Heart left ventricle (tissue), 16 donors: ENCODE measurements around the gene FUT3. TPM values are rescaled to one million over a fixed set of nuclear protein-coding genes. Genes with fewer than 3 reads are reported as not detected.
"Not testable (repeated sequence)": the region's sequence is repeated elsewhere in the genome, so short reads cannot be mapped to it uniquely, and the experiment has no call there.

Experiments used
- ATAC-seq, 4 donors: fragments of 200-7000 bp; cut with Tn5 transposase; one replicate each; pipeline ENCODE4 v1.9.1; 2020 to 2022; ENCODE audit warnings: moderate library complexity in 4 of 4, mild to moderate bottlenecking in 3 of 4, moderate number of reproducible peaks in 1 of 4
- DNase-seq, 5 donors: peaks; one replicate each; pipeline ENCODE4 v3.0.0-alpha.2; 2020
- H3K27ac ChIP-seq, 12 donors: fragments of 200-600 bp; sonication (generic) in 4 of 12; one replicate each; pipeline versions ENCODE4 v1.5.0 to v1.8.0; 2016 to 2022; ENCODE audit warnings: mild to moderate bottlenecking in 2 of 12
- H3K27me3 ChIP-seq, 9 donors: fragments of 200-600 bp; sonication (generic) in 2 of 9; one replicate each; pipeline versions ENCODE4 v1.5.1 to v1.8.0; 2016 to 2022; ENCODE audit warnings: mild to moderate bottlenecking in 3 of 9
- H3K36me3 ChIP-seq, 9 donors: fragments of 200-600 bp; sonication (generic) in 2 of 9; one replicate each; pipeline versions ENCODE4 v1.5.0 to v1.8.0; 2018 to 2022; ENCODE audit warnings: mild to moderate bottlenecking in 2 of 9
- H3K4me1 ChIP-seq, 12 donors: fragments of 200-600 bp; sonication (generic) in 4 of 12; one replicate each; pipeline versions ENCODE4 v1.5.0 to v1.8.0; 2016 to 2022; ENCODE audit warnings: mild to moderate bottlenecking in 3 of 12
- H3K4me3 ChIP-seq, 12 donors: fragments of 200-600 bp; sonication (generic) in 4 of 12; one replicate each; pipeline versions ENCODE4 v1.5.0 to v1.8.0; 2017 to 2022; ENCODE audit warnings: mild to moderate bottlenecking in 9 of 12, moderate library complexity in 4 of 12
- H3K9me3 ChIP-seq, 12 donors: fragments of 200-600 bp; sonication (generic) in 4 of 12; one replicate each; pipeline versions ENCODE4 v1.5.0 to v1.8.0; 2016 to 2022; ENCODE audit warnings: mild to moderate bottlenecking in 1 of 12
- CTCF ChIP-seq, 12 donors: fragments of 200-600 bp; sonication (generic) in 4 of 12; IDR thresholded peaks; one replicate each; pipeline versions ENCODE4 v1.5.0 to v1.8.0; 2018 to 2022; ENCODE audit warnings: antibody characterized with exemption in 12 of 12, mild to moderate bottlenecking in 5 of 12
- POLR2A ChIP-seq, 2 donors: fragments of 450-650 bp; IDR thresholded peaks; one replicate each; pipeline ENCODE4 v1.6.1; 2017; ENCODE audit warnings: antibody characterized with exemption in 2 of 2, mild to moderate bottlenecking in 2 of 2, moderate library complexity in 2 of 2
- WGBS, 4 donors: extraction: QIAGEN DNeasy Blood & Tissue Kit in 2 of 4; methylation state at CpG; one replicate each; pipeline versions ENCODE4 v1.1.5 to v1.1.7; 2013 to 2018; 5-methylcytosine and 5-hydroxymethylcytosine counted together
- intact Hi-C, 10 donors: fragments of 100-400 bp; cut with DNase I; formaldehyde crosslinking; loops; one replicate each; pipeline versions ENCODE4 v1.11.1 to v1.14.2; 2022
- polyA plus RNA-seq, 2 donors: library from polyadenylated mRNA; stranded (reverse); fragments of 200-250 nt; gene quantifications; one replicate each; pipeline ENCODE4 v1.2.3, GENCODE V29; 2013
- total RNA-seq, 9 donors: library from RNA; depleted of rRNA in 2 of 9; stranded (reverse); fragments of >200 nt in 2 of 9; fragmentation: NEBNext Ultra II Directional in 3 of 9; extraction: Animal tissue kit (Norgen Biotek cat#: 25700) in 3 of 9; gene quantifications; one replicate each; pipeline versions ENCODE4 v1.1.0 to v1.2.4, GENCODE V29; 2016 to 2023
- donor health status: ischemic (EF 13 %, LVEDD 7.1; RV severe dilation, severe dysfunction).
- donor health status: healthy with polysubstance abuse.
- donor health status: DM: no; HTN: yes; CAD: no.
- donor health status: DM: no; HTN: no; CAD: no.
- donor health status: ischemic (EF 25% LVEDD 6.9; RV normal size, moderate dysfunction).
- donor health status: ischemic (EF 25% LVEDD 5.7; RV mildly dilated, moderate dysfunction).
- donor health status: healthy.
- donor health status: DM: yes; HTN: yes; CAD: no.
- donor health status: ischemic (EF 35%, LVEDD 5.7; RV mildly dilated, moderate dysfunction).
- donor health status: nonischemic (EF 11% LVEDD 7.7; RV severe dilation, severe dysfunction).
- donor health status: DM: yes; HTN: yes; CAD: no.
- donor health status: PGD.
- donor health status: ischemic (EF 29% LVEDD 5.4; RV normal size, mild dysfunction).
- donor health status: nonischemic (EF 23%, LVEDD 6.1; RV moderate dilation, normal function).

FUT3 gene
- total and polyA plus RNA-seq, 11 donors, result 0.07 TPM; not detected in 10

DNA sequence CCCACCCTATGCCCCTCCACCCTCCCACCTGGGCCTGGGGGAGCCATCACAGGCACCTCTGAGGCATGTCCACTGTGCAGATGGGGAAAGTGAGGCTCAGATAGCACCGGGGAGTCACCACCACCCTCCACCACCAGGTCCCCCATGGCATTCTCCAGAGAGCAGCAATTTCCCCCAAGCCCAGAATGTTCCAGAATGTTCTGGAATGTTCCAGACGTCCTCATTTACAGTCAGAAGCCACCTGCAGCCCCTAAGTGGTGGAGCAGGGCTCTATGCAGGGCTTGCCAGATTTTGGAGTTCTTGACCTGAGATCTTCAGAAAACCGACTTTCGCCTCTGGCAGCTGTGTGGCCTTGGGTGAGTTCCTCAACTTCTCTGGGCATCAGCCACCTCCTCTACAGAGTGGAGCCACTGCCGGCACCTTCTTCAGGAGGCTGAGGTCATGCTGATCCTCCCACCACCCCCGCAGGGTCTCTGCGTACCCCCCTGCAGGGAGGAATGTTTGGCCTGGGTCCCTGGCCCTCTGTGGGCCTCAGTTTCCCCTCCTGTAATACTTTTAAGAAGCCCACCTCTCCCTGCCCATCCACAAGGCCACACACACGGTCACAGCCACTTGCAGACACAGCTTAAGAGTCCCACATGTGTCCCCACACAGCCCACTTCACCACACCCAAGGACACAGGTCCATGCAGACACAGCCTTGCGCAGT is 12.9 kb upstream of the FUT3 start:
- intact Hi-C loops, result no loop called here
- no peaks in the 10 kb centered on the region for H3K27me3 ChIP-seq
- 73 to 87% (median 83%) methylated on average over 6 to 9 of the region's 9 CpGs for WGBS, 4 donors
- H3K9me3 ChIP-seq, result no peaks in the 10 kb centered on the region
- TF ChIP-seq POLR2A (IDR thresholded peaks at IDR 0.05) (no peak), CTCF (IDR thresholded peaks at IDR 0.05) (no peak)
- no peaks in the 10 kb centered on the region for H3K4me1 ChIP-seq
- DNase-seq, result no peak
- H3K27ac ChIP-seq, result no peak overlapping the region
- no peaks in the 10 kb centered on the region for H3K36me3 ChIP-seq
- H3K4me3 ChIP-seq, result no peak overlapping the region
- no peak for ATAC-seq

GRCh38 chr19:5863030-5863665 is 11.9 kb upstream of the FUT3 start:
- ATAC-seq (no peak), DNase-seq (no peak)
- H3K36me3 ChIP-seq, result no peaks in the 10 kb centered on the region
- no peak overlapping the region for H3K27ac ChIP-seq
- intact Hi-C loops, result no loop called here
- 63 to 87% (median 73%) methylated on average over 9 to 11 of the region's 11 CpGs for WGBS, 4 donors
- no peaks in the 10 kb centered on the region for H3K27me3 ChIP-seq
- H3K9me3 ChIP-seq, result no peaks in the 10 kb centered on the region
- no peak for TF ChIP-seq POLR2A (IDR thresholded peaks at IDR 0.05)
- no peak for TF ChIP-seq CTCF (IDR thresholded peaks at IDR 0.05)
- H3K4me3 ChIP-seq, result no peak overlapping the region
- H3K4me1 ChIP-seq, result no peaks in the 10 kb centered on the region

GRCh38 chr19:5857203-5858081 is 6.2 kb upstream of the FUT3 start:
- DNase-seq, result no peak
- Histone ChIP-seq H3K4me3 (no peak overlapping the region), H3K9me3 (no peaks in the 10 kb centered on the region), H3K27ac (no peak overlapping the region), H3K27me3 (no peaks in the 10 kb centered on the region), H3K36me3 (no peaks in the 10 kb centered on the region), H3K4me1 (no peaks in the 10 kb centered on the region)
- no peak for ATAC-seq
- intact Hi-C loops, result no loop called here
- WGBS, 4 donors, result 83 to 92% (median 88%) methylated on average over 18 of the region's 18 CpGs
- TF ChIP-seq CTCF (IDR thresholded peaks at IDR 0.05), result no peak
- TF ChIP-seq POLR2A (IDR thresholded peaks at IDR 0.05), result no peak

GRCh38 chr19:5855151-5855550 is 3.9 kb upstream of the FUT3 start:
- H3K9me3 ChIP-seq, ATAC-seq, H3K27ac ChIP-seq, H3K4me1 ChIP-seq, H3K4me3 ChIP-seq, H3K27me3 ChIP-seq, DNase-seq, intact Hi-C loops, H3K36me3 ChIP-seq: not testable (repeated sequence)
- 79 to 89% (median 81%) methylated on average over 9 of the region's 9 CpGs for WGBS, 4 donors

GRCh38 chr19:5854121-5854520 is 2.9 kb upstream of the FUT3 start:
- H3K36me3 ChIP-seq, H3K27me3 ChIP-seq, H3K27ac ChIP-seq, DNase-seq, H3K4me1 ChIP-seq, H3K9me3 ChIP-seq, H3K4me3 ChIP-seq, ATAC-seq, intact Hi-C loops: not testable (repeated sequence)
- WGBS, 4 donors, result 76 to 84% (median 81%) methylated on average over 10 of the region's 10 CpGs
